H1 (cell line): Measurements from ENCODE around the gene MYF5.

ENCODE experiments used
- BRCA1 ChIP-seq: IDR thresholded peaks from 2 replicates; pipeline ENCODE4 v1.6.1; 2012; ENCODE audit warnings: low read depth, low read length, improper control_type of control experiment
- CEBPB ChIP-seq: IDR thresholded peaks from 2 replicates; pipeline ENCODE4 v1.6.1; 2012; ENCODE audit warnings: low read depth, low read length
- CHD2 ChIP-seq: IDR thresholded peaks from 2 replicates; pipeline ENCODE4 v1.6.1; 2012; ENCODE audit warnings: low read length, improper control_type of control experiment
- HDAC6 ChIP-seq: IDR thresholded peaks from one replicate; pipeline ENCODE4 v1.7.1; 2012; ENCODE audit warnings: low read depth, mild to moderate bottlenecking, inconsistent platforms, low read length, moderate library complexity
- PHF8 ChIP-seq: fragments of 200-600 bp; sonication (generic); conservative IDR thresholded peaks from 2 replicates; pipeline ENCODE4 v1.7.1; 2012; ENCODE audit warnings: low read depth, mild to moderate bottlenecking, inconsistent platforms, low read length, moderate library complexity
- POLR2A ChIP-seq, 2 experiments: IDR thresholded peaks; 1 replicate in 1 of 2; 2 replicates in 1 of 2; pipeline ENCODE4 v1.6.1; 2011; ENCODE audit warnings: low read depth in 2 of 2, low read length in 2 of 2, mild to moderate bottlenecking in 2 of 2; ENCODE audit errors: control extremely low read depth in 1 of 2
- RAD21 ChIP-seq, 2 experiments: IDR thresholded peaks in 1 of 2; conservative IDR thresholded peaks in 1 of 2; 2 replicates each; pipeline ENCODE4 v1.6.1; 2011; ENCODE audit warnings: low read depth in 2 of 2, low read length in 2 of 2, improper control_type of control experiment in 1 of 2, inconsistent platforms in 1 of 2, mild to moderate bottlenecking in 1 of 2, moderate library complexity in 1 of 2
- RFX5 ChIP-seq: IDR thresholded peaks from 2 replicates; pipeline ENCODE4 v1.6.1; 2011; ENCODE audit warnings: low read depth, low read length, improper control_type of control experiment, borderline replicate concordance
- SP1 ChIP-seq: IDR thresholded peaks from 2 replicates; pipeline ENCODE4 v1.6.1; 2011; ENCODE audit warnings: low read depth, low read length
- TBP ChIP-seq: IDR thresholded peaks from 2 replicates; pipeline ENCODE4 v1.6.1; 2011; ENCODE audit warnings: low read depth, low read length, improper control_type of control experiment
- ZNF274 ChIP-seq: IDR thresholded peaks from 2 replicates; pipeline ENCODE4 v1.7.0; 2012; ENCODE audit warnings: low read length, borderline replicate concordance; ENCODE audit errors: extremely low read depth
- TF ChIP-seq, protein P1 (sequence below), 3 experiments: IDR thresholded peaks; 1 replicate in 2 of 3; 2 replicates in 1 of 3; pipeline versions ENCODE4 v1.5.1 to v1.6.1; 2011; ENCODE audit warnings: low read length in 3 of 3, mild to moderate bottlenecking in 3 of 3, inconsistent platforms in 2 of 3, low read depth in 1 of 3, moderate library complexity in 1 of 3; ENCODE audit not compliant: insufficient read depth in 1 of 3; ENCODE audit errors: control extremely low read depth in 1 of 3
- TF ChIP-seq, protein P2 (sequence below): IDR thresholded peaks from 2 replicates; pipeline ENCODE4 v1.6.1; 2012; ENCODE audit warnings: inconsistent platforms

DNA sequence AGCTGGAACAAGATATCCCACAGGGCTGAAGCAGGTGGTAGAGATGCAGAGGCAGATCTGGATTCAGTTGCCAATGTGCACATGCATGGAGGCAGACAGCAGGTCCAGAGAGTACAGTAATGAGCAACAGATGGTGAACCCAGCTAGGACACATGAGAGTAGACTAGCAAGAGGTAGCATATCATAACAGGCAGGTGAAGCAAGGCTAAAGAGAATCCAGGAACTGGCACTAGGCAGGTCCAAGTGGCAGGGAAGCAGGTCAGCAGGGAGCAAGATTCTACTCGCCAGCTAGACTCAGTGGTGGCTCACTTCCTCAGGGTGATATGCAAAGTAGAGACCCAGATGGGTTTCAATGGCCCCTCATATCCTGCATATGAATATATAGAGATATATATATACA, 24.6 kb upstream of the MYF5 start:
- TF ChIP-seq CEBPB (no peak), TBP (no peak), CHD2 (no peak), POLR2A (IDR thresholded peaks at IDR 0.05; ENCODE audit: control extremely low read depth in 1 of 2, low read depth in 2 of 2, low read length in 2 of 2) (no peak), BRCA1 (no peak), PHF8 (no peak), RFX5 (no peak), HDAC6 (no peak), SP1 (no peak), RAD21 (IDR thresholded peaks at IDR 0.05 in 1 of 2, conservative IDR thresholded peaks at IDR 0.05 in 1 of 2; ENCODE audit: low read depth in 2 of 2, low read length in 2 of 2) (no peak), ZNF274 (no peak)
- TF ChIP-seq, protein P1, sequence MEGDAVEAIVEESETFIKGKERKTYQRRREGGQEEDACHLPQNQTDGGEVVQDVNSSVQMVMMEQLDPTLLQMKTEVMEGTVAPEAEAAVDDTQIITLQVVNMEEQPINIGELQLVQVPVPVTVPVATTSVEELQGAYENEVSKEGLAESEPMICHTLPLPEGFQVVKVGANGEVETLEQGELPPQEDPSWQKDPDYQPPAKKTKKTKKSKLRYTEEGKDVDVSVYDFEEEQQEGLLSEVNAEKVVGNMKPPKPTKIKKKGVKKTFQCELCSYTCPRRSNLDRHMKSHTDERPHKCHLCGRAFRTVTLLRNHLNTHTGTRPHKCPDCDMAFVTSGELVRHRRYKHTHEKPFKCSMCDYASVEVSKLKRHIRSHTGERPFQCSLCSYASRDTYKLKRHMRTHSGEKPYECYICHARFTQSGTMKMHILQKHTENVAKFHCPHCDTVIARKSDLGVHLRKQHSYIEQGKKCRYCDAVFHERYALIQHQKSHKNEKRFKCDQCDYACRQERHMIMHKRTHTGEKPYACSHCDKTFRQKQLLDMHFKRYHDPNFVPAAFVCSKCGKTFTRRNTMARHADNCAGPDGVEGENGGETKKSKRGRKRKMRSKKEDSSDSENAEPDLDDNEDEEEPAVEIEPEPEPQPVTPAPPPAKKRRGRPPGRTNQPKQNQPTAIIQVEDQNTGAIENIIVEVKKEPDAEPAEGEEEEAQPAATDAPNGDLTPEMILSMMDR (IDR thresholded peaks at IDR 0.05; ENCODE audit: control extremely low read depth in 1 of 3, insufficient read depth in 1 of 3, low read depth in 1 of 3, low read length in 3 of 3): no peak
- TF ChIP-seq, protein P2, sequence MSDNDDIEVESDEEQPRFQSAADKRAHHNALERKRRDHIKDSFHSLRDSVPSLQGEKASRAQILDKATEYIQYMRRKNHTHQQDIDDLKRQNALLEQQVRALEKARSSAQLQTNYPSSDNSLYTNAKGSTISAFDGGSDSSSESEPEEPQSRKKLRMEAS: no peak
